Thyroid gland (tissue), 4 donors: ENCODE data around the gene OR13C3. TPM values are rescaled to one million over a fixed set of nuclear protein-coding genes. Genes with fewer than 3 reads are reported as not detected.
"Not testable (repeated sequence)": the region's sequence is repeated elsewhere in the genome, so short reads cannot be mapped to it uniquely, and the experiment has no call there.

Experiments used
- DNase-seq, 2 donors: peaks; one replicate each; pipeline ENCODE4 v3.0.0-alpha.2; 2019
- H3K27ac ChIP-seq, 3 donors: fragments of 200-600 bp; sonication (generic); 1 replicate in 2 of 3; 2 replicates in 1 of 3; pipeline ENCODE4 v1.5.1; 2016 to 2019; ENCODE audit warnings: mild to moderate bottlenecking in 1 of 3, moderate library complexity in 1 of 3
- H3K27me3 ChIP-seq: fragments of 200-600 bp; sonication (generic); one replicate; pipeline ENCODE4 v1.5.1; 2019
- H3K36me3 ChIP-seq, 2 donors: fragments of 200-600 bp; sonication (generic); one replicate each; pipeline ENCODE4 v1.5.1; 2016 to 2019
- H3K4me1 ChIP-seq, 2 donors: fragments of 200-600 bp; sonication (generic); one replicate each; pipeline ENCODE4 v1.5.1; 2017 to 2019
- H3K4me3 ChIP-seq, 3 donors: fragments of 200-600 bp; sonication (generic); replicated peaks in 1 of 3; 1 replicate in 2 of 3; 2 replicates in 1 of 3; pipeline ENCODE4 v1.5.1; 2016; ENCODE audit warnings: mild to moderate bottlenecking in 1 of 3
- H3K9me3 ChIP-seq: fragments of 200-600 bp; sonication (generic); one replicate; pipeline ENCODE4 v1.5.1; 2017
- POLR2A ChIP-seq, 2 donors: fragments of 450-650 bp; IDR thresholded peaks; one replicate each; pipeline ENCODE4 v1.6.1; 2017; ENCODE audit warnings: antibody characterized with exemption in 2 of 2, mild to moderate bottlenecking in 2 of 2, moderate library complexity in 1 of 2
- WGBS, 2 donors: methylation state at CpG; one replicate each; pipeline ENCODE4 v1.1.5; 2017; 5-methylcytosine and 5-hydroxymethylcytosine counted together
- intact Hi-C: fragments of 100-400 bp; cut with DNase I; formaldehyde crosslinking; loops from one replicate; pipeline ENCODE4 v1.15.1; 2023
- total RNA-seq, 4 donors: library from RNA; depleted of rRNA; stranded (reverse); fragments of >200 nt; gene quantifications; one replicate each; pipeline ENCODE4 v1.2.3, GENCODE V29; 2016
- TF ChIP-seq, protein P1 (sequence below), 6 experiments: fragments of 200-600 bp in 3 of 6; fragments of 450-650 bp in 3 of 6; sonication (generic) in 3 of 6; IDR thresholded peaks; one replicate each; pipeline ENCODE4 v1.5.1; 2016 to 2019; ENCODE audit warnings: antibody characterized with exemption in 6 of 6, mild to moderate bottlenecking in 2 of 6, inconsistent platforms in 1 of 6, moderate library complexity in 1 of 6

Gene OR13C3
- total RNA-seq, 4 donors from 2014 or later, result 0.40 TPM; not detected in 3

DNA sequence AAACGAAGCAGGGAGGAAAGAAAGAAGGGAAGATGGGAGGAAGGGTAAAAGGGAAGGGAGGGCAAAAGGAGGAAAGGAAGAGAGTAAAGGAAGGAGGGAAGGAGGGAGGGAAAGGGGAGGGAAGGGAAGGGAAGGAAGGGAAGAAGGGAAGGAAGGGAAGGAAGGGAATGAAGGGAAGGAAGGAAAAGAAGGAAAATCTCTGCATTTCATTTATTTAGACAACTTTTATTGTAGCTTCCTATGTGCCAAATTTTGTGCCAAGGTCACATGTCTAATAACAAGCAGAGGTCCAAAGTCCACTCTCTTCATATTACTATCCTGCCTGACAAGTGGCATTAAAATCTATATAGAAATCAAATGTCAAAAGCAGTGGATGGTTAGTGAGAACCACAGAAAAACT is 2.6 kb upstream of the OR13C3 start:
- intact Hi-C loops, result no loop called here
- Histone ChIP-seq H3K36me3 (no peaks in the 10 kb centered on the region), H3K4me1 (no peaks in the 10 kb centered on the region), H3K27me3 (no peaks in the 10 kb centered on the region), H3K9me3 (no peaks in the 10 kb centered on the region), H3K27ac (no peak overlapping the region), H3K4me3 (no peak overlapping the region)
- DNase-seq, result no peak
- TF ChIP-seq POLR2A (IDR thresholded peaks at IDR 0.05), result no peak
- TF ChIP-seq, protein P1, sequence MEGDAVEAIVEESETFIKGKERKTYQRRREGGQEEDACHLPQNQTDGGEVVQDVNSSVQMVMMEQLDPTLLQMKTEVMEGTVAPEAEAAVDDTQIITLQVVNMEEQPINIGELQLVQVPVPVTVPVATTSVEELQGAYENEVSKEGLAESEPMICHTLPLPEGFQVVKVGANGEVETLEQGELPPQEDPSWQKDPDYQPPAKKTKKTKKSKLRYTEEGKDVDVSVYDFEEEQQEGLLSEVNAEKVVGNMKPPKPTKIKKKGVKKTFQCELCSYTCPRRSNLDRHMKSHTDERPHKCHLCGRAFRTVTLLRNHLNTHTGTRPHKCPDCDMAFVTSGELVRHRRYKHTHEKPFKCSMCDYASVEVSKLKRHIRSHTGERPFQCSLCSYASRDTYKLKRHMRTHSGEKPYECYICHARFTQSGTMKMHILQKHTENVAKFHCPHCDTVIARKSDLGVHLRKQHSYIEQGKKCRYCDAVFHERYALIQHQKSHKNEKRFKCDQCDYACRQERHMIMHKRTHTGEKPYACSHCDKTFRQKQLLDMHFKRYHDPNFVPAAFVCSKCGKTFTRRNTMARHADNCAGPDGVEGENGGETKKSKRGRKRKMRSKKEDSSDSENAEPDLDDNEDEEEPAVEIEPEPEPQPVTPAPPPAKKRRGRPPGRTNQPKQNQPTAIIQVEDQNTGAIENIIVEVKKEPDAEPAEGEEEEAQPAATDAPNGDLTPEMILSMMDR (IDR thresholded peaks at IDR 0.05), result no peak
- WGBS, 2 donors, result 49 to 53% methylated on average over 1 of the region's 1 CpG

DNA sequence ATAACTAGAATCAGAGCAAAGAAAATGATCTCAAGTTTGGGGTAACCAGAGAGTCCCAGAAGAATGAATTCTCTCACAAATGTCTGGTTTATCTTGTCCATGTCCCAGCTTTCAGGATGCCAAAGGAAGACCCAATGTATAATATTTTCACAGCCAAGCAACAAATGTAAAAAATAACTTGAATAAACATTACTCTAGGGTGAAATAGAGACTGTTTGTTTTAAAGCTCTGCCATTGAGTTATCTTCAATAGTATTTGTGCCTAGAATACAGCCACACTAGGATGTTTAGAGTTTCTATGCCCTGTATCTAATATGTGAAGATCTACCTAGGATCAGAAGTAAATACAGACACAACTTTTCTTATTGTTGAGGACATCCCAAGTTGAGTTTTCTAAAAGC is 9.5 kb downstream of the OR13C3 start, which contains the start of gene OR13C4:
Gene OR13C4, minus strand, starts transcription at position 101 of the 400 bp plus-strand sequence. Its CDS starts 0 bp downstream, at position 101.
- TF ChIP-seq POLR2A (IDR thresholded peaks at IDR 0.05), result no peak
- TF ChIP-seq, protein P1 (IDR thresholded peaks at IDR 0.05), result no peak
- H3K9me3 ChIP-seq, result no peaks in the 10 kb centered on the region
- no peak for DNase-seq
- no peaks in the 10 kb centered on the region for H3K36me3 ChIP-seq
- intact Hi-C loops, result no loop called here
- no peaks in the 10 kb centered on the region for H3K27me3 ChIP-seq
- no peak within 1 kb of the TSS for H3K27ac ChIP-seq
- no peak within 1 kb of the TSS for H3K4me3 ChIP-seq
- no peaks in the 10 kb centered on the region for H3K4me1 ChIP-seq

GRCh38 chr9:104520241-104520640 is 16.4 kb downstream of the OR13C3 start:
- 86 to 90% methylated on average over 10 of the region's 10 CpGs for WGBS, 2 donors
- H3K27me3 ChIP-seq, H3K36me3 ChIP-seq, DNase-seq, H3K4me3 ChIP-seq, H3K27ac ChIP-seq, H3K4me1 ChIP-seq, H3K9me3 ChIP-seq, intact Hi-C loops: not testable (repeated sequence)

DNA sequence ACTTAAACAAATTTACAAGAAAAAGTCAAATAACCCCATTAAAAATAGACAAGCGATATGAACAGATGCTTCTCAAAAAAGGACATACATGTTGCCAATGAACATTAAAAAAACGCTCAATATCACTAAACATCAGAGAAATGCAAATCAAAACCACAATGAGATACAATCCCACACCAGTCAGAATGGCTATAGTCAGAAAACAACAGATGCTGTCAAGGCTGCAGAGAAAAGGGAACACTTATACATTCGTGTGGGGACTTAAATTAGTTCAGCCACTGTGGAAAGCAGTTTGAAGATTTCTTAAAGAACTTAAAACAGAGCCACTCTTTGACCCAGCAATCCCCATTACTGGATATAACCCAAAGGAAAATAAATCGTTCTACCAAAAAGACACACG is 21.8 kb downstream of the OR13C3 start:
- TF ChIP-seq, protein P1 (IDR thresholded peaks at IDR 0.05), result no peak
- TF ChIP-seq POLR2A (IDR thresholded peaks at IDR 0.05), result no peak
- Histone ChIP-seq H3K27ac (no peak overlapping the region), H3K27me3 (no peaks in the 10 kb centered on the region), H3K9me3 (no peaks in the 10 kb centered on the region), H3K36me3 (no peaks in the 10 kb centered on the region), H3K4me1 (no peaks in the 10 kb centered on the region), H3K4me3 (no peak overlapping the region)
- WGBS, 2 donors, result 77 to 78% methylated on average over 5 of the region's 5 CpGs
- intact Hi-C loops, result no loop called here
- DNase-seq, result no peak

DNA sequence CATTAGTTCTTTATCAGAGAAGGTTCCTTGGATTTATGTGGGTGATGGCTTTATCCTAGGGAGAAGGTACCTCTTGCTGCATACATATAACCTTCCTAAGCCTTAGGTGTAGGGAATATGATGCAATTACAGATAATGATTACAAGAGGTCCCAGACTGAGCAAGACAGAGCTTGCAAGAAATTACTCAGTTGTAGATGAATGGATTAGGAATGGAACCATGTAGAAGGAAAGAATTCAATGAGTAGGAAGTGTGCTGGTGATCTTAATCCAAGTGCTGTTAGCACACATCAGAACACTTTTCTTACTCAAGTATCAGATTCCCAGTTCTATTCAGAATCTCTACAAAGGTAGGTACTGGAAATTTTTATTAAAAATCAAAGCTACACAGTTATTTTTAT is 30.1 kb downstream of the OR13C3 start:
- H3K4me3 ChIP-seq, result no peak overlapping the region
- no peaks in the 10 kb centered on the region for H3K36me3 ChIP-seq
- DNase-seq, result no peak
- H3K9me3 ChIP-seq, result no peaks in the 10 kb centered on the region
- no peak for TF ChIP-seq POLR2A (IDR thresholded peaks at IDR 0.05)
- TF ChIP-seq, protein P1 (IDR thresholded peaks at IDR 0.05), result no peak
- no peak overlapping the region for H3K27ac ChIP-seq
- H3K27me3 ChIP-seq, result no peaks in the 10 kb centered on the region
- intact Hi-C loops, result no loop called here
- no peaks in the 10 kb centered on the region for H3K4me1 ChIP-seq

DNA sequence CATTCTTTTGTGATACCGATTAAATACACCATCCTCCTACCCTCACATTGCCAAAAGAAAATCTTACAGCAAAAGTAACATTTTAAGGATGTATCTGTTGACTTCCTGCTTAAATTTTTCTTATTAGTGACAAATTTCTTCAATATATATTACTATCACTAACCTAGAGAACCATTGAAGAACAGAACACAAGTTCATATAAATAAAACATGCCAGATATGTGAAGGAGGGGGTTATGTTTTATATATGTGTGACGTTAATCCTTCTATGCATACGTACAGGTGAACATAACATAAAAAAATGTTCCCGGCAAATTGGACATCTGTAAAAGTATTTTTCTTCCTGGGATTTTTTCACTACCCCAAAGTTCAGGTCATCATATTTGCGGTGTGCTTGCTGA is 32.7 kb downstream of the OR13C3 start, which contains the start of gene OR13F1:
Gene OR13F1, plus strand, starts transcription at position 301 of the 400 bp plus-strand sequence. Its CDS starts 0 bp downstream, at position 301.
- Histone ChIP-seq H3K27ac (no peak within 1 kb of the TSS), H3K4me3 (no peak within 1 kb of the TSS), H3K36me3 (no peaks in the 10 kb centered on the region), H3K9me3 (no peaks in the 10 kb centered on the region), H3K4me1 (no peaks in the 10 kb centered on the region), H3K27me3 (no peaks in the 10 kb centered on the region)
- intact Hi-C loops, result no loop called here
- TF ChIP-seq, protein P1 (IDR thresholded peaks at IDR 0.05), result no peak
- no peak for TF ChIP-seq POLR2A (IDR thresholded peaks at IDR 0.05)
- DNase-seq, result no peak
- 90 to 95% methylated on average over 5 of the region's 5 CpGs for WGBS, 2 donors
